Lung (tissue), 12 donors: ENCODE results near the gene ANKFN1. TPM values are rescaled to one million over a fixed set of nuclear protein-coding genes. Genes with fewer than 3 reads are reported as not detected.

Experiments
- ATAC-seq: fragments of 200-7000 bp; cut with Tn5 transposase; one replicate; pipeline ENCODE4 v1.9.1; 2020; ENCODE audit warnings: moderate number of reproducible peaks; ENCODE audit not compliant: insufficient read depth, low FRiP score
- DNase-seq, 3 donors: peaks; one replicate each; pipeline ENCODE4 v3.0.0-alpha.2; 2013 to 2017
- H3K27ac ChIP-seq, 2 donors: one replicate each; pipeline ENCODE4 v1.5.1; 2013; ENCODE audit warnings: mild to moderate bottlenecking in 2 of 2, moderate library complexity in 2 of 2, control low read depth in 1 of 2, inconsistent platforms in 1 of 2, low read depth in 1 of 2, low read length in 1 of 2
- H3K27me3 ChIP-seq, 3 donors: one replicate each; pipeline ENCODE4 v1.5.1; 2013; ENCODE audit warnings: low read length in 2 of 3; ENCODE audit not compliant: control insufficient read depth in 3 of 3, insufficient read depth in 3 of 3
- H3K36me3 ChIP-seq, 4 donors: one replicate each; pipeline ENCODE4 v1.5.1; 2013; ENCODE audit warnings: low read length in 4 of 4, mild to moderate bottlenecking in 1 of 4, moderate library complexity in 1 of 4; ENCODE audit not compliant: control insufficient read depth in 4 of 4, insufficient read depth in 4 of 4
- H3K4me1 ChIP-seq, 5 donors: one replicate each; pipeline ENCODE4 v1.5.1; 2013; ENCODE audit warnings: low read length in 5 of 5, mild to moderate bottlenecking in 2 of 5, moderate library complexity in 1 of 5; ENCODE audit not compliant: control insufficient read depth in 5 of 5, insufficient read depth in 5 of 5
- H3K4me3 ChIP-seq: one replicate; pipeline ENCODE4 v1.5.1; 2013; ENCODE audit warnings: mild to moderate bottlenecking, control low read depth, moderate library complexity
- H3K9ac ChIP-seq, 2 donors: one replicate each; pipeline ENCODE4 v1.5.1; 2013; ENCODE audit warnings: low read length in 2 of 2, control low read depth in 1 of 2; ENCODE audit not compliant: insufficient read depth in 1 of 2
- H3K9me3 ChIP-seq, 4 donors: one replicate each; pipeline ENCODE4 v1.5.1; 2013; ENCODE audit warnings: low read length in 3 of 4, mild to moderate bottlenecking in 1 of 4, moderate library complexity in 1 of 4; ENCODE audit not compliant: control insufficient read depth in 4 of 4, insufficient read depth in 3 of 4
- WGBS, 2 donors: extraction: QIAGEN DNeasy Blood & Tissue Kit; methylation state at CpG; one replicate each; pipeline ENCODE4 v1.1.7; 2013; 5-methylcytosine and 5-hydroxymethylcytosine counted together
- polyA plus RNA-seq, 2 donors: library from polyadenylated mRNA; stranded (reverse); fragments of 200-250 nt; gene quantifications; one replicate each; pipeline ENCODE4 v1.2.1, GENCODE V29; 2013
- total RNA-seq, 2 donors: library from RNA; depleted of rRNA in 1 of 2; stranded (reverse); fragments of >200 nt in 1 of 2; gene quantifications; one replicate each; pipeline ENCODE4 v1.2.1, GENCODE V29; 2014 to 2021
- TF ChIP-seq, protein P1 (sequence below): IDR thresholded peaks from 2 replicates; pipeline ENCODE4 v1.5.1; 2012; ENCODE audit warnings: mild to moderate bottlenecking; ENCODE audit errors: control extremely low read depth, extremely low read depth
- donor health status: control.
- donor health status: control.
- donor health status: Bipolar disorder and iron deficiency.
- donor health status: healthy.
- donor health status: DM: yes; HTN: yes; CAD: no.

ANKFN1 gene
- total and polyA plus RNA-seq, 4 donors, result 0.39 to 8.5 (median 3.4) TPM

DNA sequence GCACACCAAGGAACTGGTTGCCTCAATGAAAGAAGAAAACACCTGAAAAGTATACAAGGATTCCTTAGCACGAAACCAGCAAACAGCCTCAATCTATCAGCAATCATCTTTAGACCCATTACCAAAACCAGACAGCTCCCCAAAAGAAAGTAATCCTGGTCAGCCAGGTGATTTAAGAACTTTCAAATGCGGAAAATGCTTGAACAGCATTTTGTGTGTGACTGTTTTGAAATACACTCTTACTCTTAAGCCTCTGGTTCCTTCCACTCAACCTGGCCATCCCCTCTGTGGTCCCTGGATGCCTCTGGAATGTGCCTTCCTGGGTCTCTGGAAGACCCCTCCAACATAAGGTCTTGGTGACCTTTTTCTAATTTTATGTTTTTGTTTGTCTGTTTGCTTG lies 369.8 kb downstream of the ANKFN1 start:
- Histone ChIP-seq H3K27me3 (no peaks in the 10 kb centered on the region), H3K9ac (no peak overlapping the region), H3K4me3 (no peak overlapping the region), H3K27ac (no peak overlapping the region), H3K9me3 (no peaks in the 10 kb centered on the region), H3K36me3 (no peaks in the 10 kb centered on the region), H3K4me1 (peaks cover 0 to 5% (median 0%) of the 10 kb centered on the region in 5 donors)
- DNase-seq (no peak), ATAC-seq (no peak)
- TF ChIP-seq, protein P1, sequence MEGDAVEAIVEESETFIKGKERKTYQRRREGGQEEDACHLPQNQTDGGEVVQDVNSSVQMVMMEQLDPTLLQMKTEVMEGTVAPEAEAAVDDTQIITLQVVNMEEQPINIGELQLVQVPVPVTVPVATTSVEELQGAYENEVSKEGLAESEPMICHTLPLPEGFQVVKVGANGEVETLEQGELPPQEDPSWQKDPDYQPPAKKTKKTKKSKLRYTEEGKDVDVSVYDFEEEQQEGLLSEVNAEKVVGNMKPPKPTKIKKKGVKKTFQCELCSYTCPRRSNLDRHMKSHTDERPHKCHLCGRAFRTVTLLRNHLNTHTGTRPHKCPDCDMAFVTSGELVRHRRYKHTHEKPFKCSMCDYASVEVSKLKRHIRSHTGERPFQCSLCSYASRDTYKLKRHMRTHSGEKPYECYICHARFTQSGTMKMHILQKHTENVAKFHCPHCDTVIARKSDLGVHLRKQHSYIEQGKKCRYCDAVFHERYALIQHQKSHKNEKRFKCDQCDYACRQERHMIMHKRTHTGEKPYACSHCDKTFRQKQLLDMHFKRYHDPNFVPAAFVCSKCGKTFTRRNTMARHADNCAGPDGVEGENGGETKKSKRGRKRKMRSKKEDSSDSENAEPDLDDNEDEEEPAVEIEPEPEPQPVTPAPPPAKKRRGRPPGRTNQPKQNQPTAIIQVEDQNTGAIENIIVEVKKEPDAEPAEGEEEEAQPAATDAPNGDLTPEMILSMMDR, result no peak
- 91 to 98% methylated on average over 2 of the region's 2 CpGs for WGBS, 2 donors

GRCh38 chr17:56528696-56529095 lies 375.4 kb downstream of the ANKFN1 start:
- ATAC-seq, result no peak
- Histone ChIP-seq H3K27me3 (peaks cover 0 to under 1% (median 0%) of the 10 kb centered on the region in 3 donors), H3K36me3 (no peaks in the 10 kb centered on the region), H3K9me3 (no peaks in the 10 kb centered on the region), H3K4me1 (no peaks in the 10 kb centered on the region), H3K9ac (no peak overlapping the region), H3K4me3 (no peak overlapping the region), H3K27ac (no peak overlapping the region)
- peak in 1 of 3 donors; percentile 28 for DNase-seq
- TF ChIP-seq, protein P1, result no peak
- 70 to 89% methylated on average over 2 of the region's 2 CpGs for WGBS, 2 donors

GRCh38 chr17:56532926-56533325 lies 379.7 kb downstream of the ANKFN1 start:
- WGBS, 2 donors, result 75 to 81% methylated on average over 5 of the region's 5 CpGs
- DNase-seq, result no peak

More at GRCh38 chr17:56532926-56533325, 379.7 kb downstream of the ANKFN1 start:
- H3K9ac ChIP-seq, result no peak overlapping the region
- no peaks in the 10 kb centered on the region for H3K4me1 ChIP-seq
- H3K27me3 ChIP-seq, result peaks cover 0 to 4% (median 0%) of the 10 kb centered on the region in 3 donors
- TF ChIP-seq, protein P1, result no peak
- H3K36me3 ChIP-seq, result no peaks in the 10 kb centered on the region
- ATAC-seq, result no peak
- no peak overlapping the region for H3K4me3 ChIP-seq
- no peak overlapping the region for H3K27ac ChIP-seq
- H3K9me3 ChIP-seq, result no peaks in the 10 kb centered on the region
